Measurements from ENCODE around the gene RNF25.
A peak's percentile ranks its signal among the peaks of the same experiment; 100 is the strongest.
"Not testable (repeated sequence)": the region's sequence is repeated elsewhere in the genome, so short reads cannot be mapped to it uniquely, and the experiment has no call there.

RNF25 gene

GRCh38 chr2:218703341-218703740 lies 31.5 kb upstream of the RNF25 start:
- no peak overlapping the region for H3K4me3 ChIP-seq (ENCODE audit: low read depth, low read length)
- TF ChIP-seq, protein P1, sequence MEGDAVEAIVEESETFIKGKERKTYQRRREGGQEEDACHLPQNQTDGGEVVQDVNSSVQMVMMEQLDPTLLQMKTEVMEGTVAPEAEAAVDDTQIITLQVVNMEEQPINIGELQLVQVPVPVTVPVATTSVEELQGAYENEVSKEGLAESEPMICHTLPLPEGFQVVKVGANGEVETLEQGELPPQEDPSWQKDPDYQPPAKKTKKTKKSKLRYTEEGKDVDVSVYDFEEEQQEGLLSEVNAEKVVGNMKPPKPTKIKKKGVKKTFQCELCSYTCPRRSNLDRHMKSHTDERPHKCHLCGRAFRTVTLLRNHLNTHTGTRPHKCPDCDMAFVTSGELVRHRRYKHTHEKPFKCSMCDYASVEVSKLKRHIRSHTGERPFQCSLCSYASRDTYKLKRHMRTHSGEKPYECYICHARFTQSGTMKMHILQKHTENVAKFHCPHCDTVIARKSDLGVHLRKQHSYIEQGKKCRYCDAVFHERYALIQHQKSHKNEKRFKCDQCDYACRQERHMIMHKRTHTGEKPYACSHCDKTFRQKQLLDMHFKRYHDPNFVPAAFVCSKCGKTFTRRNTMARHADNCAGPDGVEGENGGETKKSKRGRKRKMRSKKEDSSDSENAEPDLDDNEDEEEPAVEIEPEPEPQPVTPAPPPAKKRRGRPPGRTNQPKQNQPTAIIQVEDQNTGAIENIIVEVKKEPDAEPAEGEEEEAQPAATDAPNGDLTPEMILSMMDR (IDR thresholded peaks at IDR 0.05; ENCODE audit: low read depth, low read length): no peak

- H3K4me3 ChIP-seq (ENCODE audit: low read depth, low read length): no peak overlapping the region
- TF ChIP-seq, protein P1 (IDR thresholded peaks at IDR 0.05; ENCODE audit: low read depth, low read length): no peak
These were observed 30.0 kb upstream of the RNF25 start for GRCh38 chr2:218701806-218702205.

DNA sequence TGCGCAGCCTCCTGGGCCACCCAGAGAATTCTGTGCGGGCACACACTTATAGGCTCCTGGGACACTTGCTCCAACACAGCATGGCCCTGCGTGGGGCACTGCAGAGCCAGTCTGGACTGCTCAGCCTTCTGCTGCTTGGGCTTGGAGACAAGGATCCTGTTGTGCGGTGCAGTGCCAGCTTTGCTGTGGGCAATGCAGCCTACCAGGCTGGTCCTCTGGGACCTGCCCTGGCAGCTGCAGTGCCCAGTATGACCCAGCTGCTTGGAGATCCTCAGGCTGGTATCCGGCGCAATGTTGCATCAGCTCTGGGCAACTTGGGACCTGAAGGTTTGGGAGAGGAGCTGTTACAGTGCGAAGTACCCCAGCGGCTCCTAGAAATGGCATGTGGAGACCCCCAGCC lies 27.1 kb upstream of the RNF25 start:
- no peak overlapping the region for H3K4me3 ChIP-seq (ENCODE audit: low read depth, low read length)
- TF ChIP-seq, protein P1 (IDR thresholded peaks at IDR 0.05; ENCODE audit: low read depth, low read length): no peak

DNA sequence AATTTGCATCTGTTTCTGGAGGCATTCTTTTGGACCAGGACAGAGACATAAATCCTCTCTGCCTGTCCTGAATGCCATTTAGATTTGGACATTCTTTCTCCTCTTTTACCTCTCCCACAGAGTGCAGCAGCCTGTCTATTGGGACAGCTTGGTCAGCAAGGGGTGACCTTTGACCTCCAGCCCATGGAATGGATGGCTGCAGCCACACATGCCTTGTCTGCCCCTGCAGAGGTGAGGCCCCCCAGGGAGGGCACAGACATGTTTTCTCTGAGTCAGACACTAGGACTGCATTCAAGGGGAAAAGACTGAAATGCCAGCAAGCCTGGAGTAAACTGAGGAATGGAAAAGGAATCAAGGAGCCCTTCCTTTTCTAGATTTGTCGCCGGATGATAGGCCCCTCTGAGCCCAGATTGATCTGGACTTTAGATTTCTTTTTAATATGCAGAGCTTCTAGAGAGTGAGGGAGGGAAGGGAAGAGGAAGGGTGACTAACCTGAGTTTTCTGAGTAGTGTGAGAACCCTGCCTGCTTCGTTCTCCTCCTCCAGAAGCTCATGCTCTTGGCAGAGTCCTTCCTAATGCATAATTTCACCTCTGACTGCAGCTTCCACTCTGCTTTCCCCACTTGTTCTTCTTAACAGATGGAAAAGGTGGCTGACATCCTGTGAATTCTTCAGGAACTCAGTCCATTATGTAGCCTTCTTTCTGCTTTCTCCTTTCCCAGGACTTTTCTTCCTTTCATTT lies 22.8 kb upstream of the RNF25 start:
- H3K4me3 ChIP-seq (ENCODE audit: low read depth, low read length): no peak overlapping the region
- TF ChIP-seq, protein P1 (IDR thresholded peaks at IDR 0.05; ENCODE audit: low read depth, low read length): no peak

DNA sequence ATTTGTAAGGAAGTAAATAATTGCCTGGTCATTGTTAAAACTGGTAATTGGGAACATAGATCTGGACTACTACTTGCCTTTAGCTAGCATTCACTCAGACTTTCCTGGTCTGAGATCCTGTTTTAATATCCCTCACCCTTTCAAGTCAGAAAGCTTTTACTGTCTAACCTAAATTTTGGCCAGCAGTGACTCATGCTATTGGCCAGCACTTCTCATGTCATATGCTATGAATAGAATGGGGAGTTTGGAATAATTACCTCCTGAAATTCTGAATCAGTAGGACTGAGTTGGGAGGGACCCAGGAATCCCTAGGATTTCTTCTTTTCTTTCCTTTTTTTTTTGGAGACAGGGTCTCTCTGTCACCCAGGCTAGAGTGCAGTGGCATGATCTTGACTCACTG lies 19.4 kb upstream of the RNF25 start:
- no peak overlapping the region for H3K4me3 ChIP-seq (ENCODE audit: low read depth, low read length)
- TF ChIP-seq, protein P1 (IDR thresholded peaks at IDR 0.05; ENCODE audit: low read depth, low read length): no peak

DNA sequence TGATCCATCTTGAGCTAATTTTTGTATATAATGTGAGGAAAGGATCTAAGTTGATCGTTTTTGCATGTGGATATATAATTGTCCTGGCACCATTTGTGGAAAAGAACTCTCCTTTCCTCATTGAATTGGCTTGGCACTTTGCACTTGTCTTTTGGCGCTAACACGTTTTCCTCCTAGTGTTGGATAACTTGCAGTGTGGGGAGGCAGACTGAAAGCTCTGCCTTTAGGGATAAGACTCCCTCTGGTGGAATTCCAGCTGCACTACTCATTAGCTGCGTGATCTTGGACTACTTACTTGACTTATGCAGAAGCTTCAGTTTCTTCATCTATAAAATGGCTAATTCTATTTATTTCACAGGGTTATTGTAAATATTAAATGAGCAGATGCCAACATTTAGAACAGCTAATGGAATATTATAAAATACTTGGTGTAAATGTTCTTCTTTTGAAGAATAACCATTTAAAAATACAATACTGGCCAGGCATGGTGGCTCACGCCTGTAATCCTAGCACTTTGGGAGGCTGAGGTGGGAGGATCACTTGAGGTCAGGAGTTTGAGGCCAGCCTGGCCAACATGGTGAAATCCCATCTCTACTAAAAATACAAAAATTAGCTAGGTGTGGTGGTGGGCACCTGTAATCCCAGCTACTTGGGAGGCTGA lies 15.7 kb upstream of the RNF25 start:
- TF ChIP-seq, protein P1 (IDR thresholded peaks at IDR 0.05; ENCODE audit: low read depth, low read length): peak; percentile 89
- not testable (repeated sequence) for H3K4me3 ChIP-seq (ENCODE audit: low read depth, low read length)

- TF ChIP-seq, protein P1 (IDR thresholded peaks at IDR 0.05; ENCODE audit: low read depth, low read length): no peak
- H3K4me3 ChIP-seq (ENCODE audit: low read depth, low read length): no peak overlapping the region
These were observed 8.3 kb upstream of the RNF25 start for GRCh38 chr2:218680061-218680460.
